ENCODE measurements around the gene MIPEP. TPM values are rescaled to one million over a fixed set of nuclear protein-coding genes. Genes with fewer than 3 reads are reported as not detected.

The MIPEP gene
- polyA plus RNA-seq, 1 donor (not counting 4 experiments of a cell fraction or from before 2014, with no cell fraction given), result 35.0 TPM

DNA sequence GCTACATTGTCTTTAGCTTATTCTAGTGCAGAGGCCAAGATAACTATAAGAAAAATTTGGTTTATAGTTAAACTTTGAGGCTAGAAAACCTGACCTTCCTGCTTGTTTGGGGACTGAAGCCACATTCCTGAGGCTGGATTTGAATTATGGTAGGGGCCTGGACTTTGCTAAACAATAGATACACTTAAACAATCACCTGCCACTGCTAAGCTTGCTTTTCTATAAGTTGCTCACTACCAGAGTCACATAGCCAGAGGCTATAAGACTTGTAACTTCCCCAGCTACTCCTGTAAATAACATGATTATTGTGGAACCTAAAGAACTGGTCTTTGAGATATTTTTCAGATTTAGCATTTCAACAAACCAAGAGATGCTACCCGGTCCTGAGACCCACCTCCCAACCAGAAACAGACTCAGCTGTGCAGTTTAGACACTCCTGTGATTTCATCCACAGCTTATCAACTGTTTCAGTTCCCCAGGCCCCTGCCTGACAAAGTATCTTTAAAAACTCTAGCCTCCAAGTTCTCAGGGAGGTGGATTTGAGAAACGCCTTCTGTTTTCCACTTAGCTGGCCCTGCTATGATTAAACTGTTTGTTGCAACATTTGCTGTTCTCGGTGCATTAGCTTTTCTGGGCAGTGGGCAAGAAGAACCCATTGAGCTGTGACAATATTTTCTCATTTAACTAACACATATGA lies 77.7 kb downstream of the MIPEP start:
- Histone ChIP-seq H3K9me1 (ENCODE audit: control insufficient read depth, extremely low read depth, insufficient read depth, low read length) (no peaks in the 10 kb centered on the region), H3K27ac (ENCODE audit: control insufficient read depth, insufficient read depth, low read length) (no peak overlapping the region), H3K4me2 (ENCODE audit: control insufficient read depth, extremely low read depth, insufficient read depth, low read depth, low read length) (no peak overlapping the region), H3K4me1 (ENCODE audit: control insufficient read depth, extremely low read depth, insufficient read depth, low read length) (no peaks in the 10 kb centered on the region), H3K79me2 (ENCODE audit: control insufficient read depth, insufficient read depth, low read length) (no peaks in the 10 kb centered on the region), H3K9me3 (ENCODE audit: control insufficient read depth, low read depth, low read length) (no peaks in the 10 kb centered on the region), H4K20me1 (ENCODE audit: control insufficient read depth, extremely low read depth, insufficient read depth, low read length) (no peaks in the 10 kb centered on the region), H3K9ac (ENCODE audit: control insufficient read depth, extremely low read depth, insufficient read depth, low read length) (no peak overlapping the region), H2AFZ (ENCODE audit: control insufficient read depth, low read length) (no peak overlapping the region), H3K36me3 (ENCODE audit: control insufficient read depth in 2 of 2, extremely low read depth in 1 of 2, insufficient read depth in 2 of 2, low read length in 2 of 2) (no peaks in the 10 kb centered on the region), H3K27me3 (ENCODE audit: control insufficient read depth, extremely low read depth, insufficient read depth, low read length) (no peaks in the 10 kb centered on the region), H3K4me3 (ENCODE audit: control insufficient read depth in 2 of 3, extremely low read depth in 1 of 3, insufficient read depth in 2 of 3, low read depth in 1 of 3, low read length in 3 of 3) (no peak overlapping the region)
- DNase-seq (ENCODE audit: low read depth, low spot score), result no peak
- TF ChIP-seq, protein P1, sequence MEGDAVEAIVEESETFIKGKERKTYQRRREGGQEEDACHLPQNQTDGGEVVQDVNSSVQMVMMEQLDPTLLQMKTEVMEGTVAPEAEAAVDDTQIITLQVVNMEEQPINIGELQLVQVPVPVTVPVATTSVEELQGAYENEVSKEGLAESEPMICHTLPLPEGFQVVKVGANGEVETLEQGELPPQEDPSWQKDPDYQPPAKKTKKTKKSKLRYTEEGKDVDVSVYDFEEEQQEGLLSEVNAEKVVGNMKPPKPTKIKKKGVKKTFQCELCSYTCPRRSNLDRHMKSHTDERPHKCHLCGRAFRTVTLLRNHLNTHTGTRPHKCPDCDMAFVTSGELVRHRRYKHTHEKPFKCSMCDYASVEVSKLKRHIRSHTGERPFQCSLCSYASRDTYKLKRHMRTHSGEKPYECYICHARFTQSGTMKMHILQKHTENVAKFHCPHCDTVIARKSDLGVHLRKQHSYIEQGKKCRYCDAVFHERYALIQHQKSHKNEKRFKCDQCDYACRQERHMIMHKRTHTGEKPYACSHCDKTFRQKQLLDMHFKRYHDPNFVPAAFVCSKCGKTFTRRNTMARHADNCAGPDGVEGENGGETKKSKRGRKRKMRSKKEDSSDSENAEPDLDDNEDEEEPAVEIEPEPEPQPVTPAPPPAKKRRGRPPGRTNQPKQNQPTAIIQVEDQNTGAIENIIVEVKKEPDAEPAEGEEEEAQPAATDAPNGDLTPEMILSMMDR (optimal IDR thresholded peaks at IDR 0.05 in 1 of 3, IDR thresholded peaks at IDR 0.05 in 1 of 3, conservative IDR thresholded peaks at IDR 0.05 in 1 of 3; ENCODE audit: extremely low read depth in 1 of 3, insufficient read depth in 2 of 3, low read length in 3 of 3), result no peak
- TF ChIP-seq EZH2 (IDR thresholded peaks at IDR 0.05; ENCODE audit: low read length), result no peak
- FAIRE-seq, result peak; percentile 46
- dilution Hi-C loops (cut with MboI; ENCODE audit: extremely low pct_ligation_motif_present, low sequenced_read_pairs), result no loop called here

- H3K9ac ChIP-seq (ENCODE audit: control insufficient read depth, extremely low read depth, insufficient read depth, low read length), result no peak overlapping the region
- no peaks in the 10 kb centered on the region for H3K36me3 ChIP-seq (ENCODE audit: control insufficient read depth in 2 of 2, extremely low read depth in 1 of 2, insufficient read depth in 2 of 2, low read length in 2 of 2)
- H3K27me3 ChIP-seq (ENCODE audit: control insufficient read depth, extremely low read depth, insufficient read depth, low read length), result no peaks in the 10 kb centered on the region
- dilution Hi-C loops (cut with MboI; ENCODE audit: extremely low pct_ligation_motif_present, low sequenced_read_pairs), result no loop called here
- H3K9me3 ChIP-seq (ENCODE audit: control insufficient read depth, low read depth, low read length), result no peaks in the 10 kb centered on the region
- no peak overlapping the region for H3K4me2 ChIP-seq (ENCODE audit: control insufficient read depth, extremely low read depth, insufficient read depth, low read depth, low read length)
- no peak for TF ChIP-seq EZH2 (IDR thresholded peaks at IDR 0.05; ENCODE audit: low read length)
- TF ChIP-seq, protein P1 (optimal IDR thresholded peaks at IDR 0.05 in 1 of 3, IDR thresholded peaks at IDR 0.05 in 1 of 3, conservative IDR thresholded peaks at IDR 0.05 in 1 of 3; ENCODE audit: extremely low read depth in 1 of 3, insufficient read depth in 2 of 3, low read length in 3 of 3), result no peak
- H3K4me3 ChIP-seq (ENCODE audit: control insufficient read depth in 2 of 3, extremely low read depth in 1 of 3, insufficient read depth in 2 of 3, low read depth in 1 of 3, low read length in 3 of 3), result no peak overlapping the region
- no peaks in the 10 kb centered on the region for H3K79me2 ChIP-seq (ENCODE audit: control insufficient read depth, insufficient read depth, low read length)
- DNase-seq (ENCODE audit: low read depth, low spot score), result no peak
- H3K27ac ChIP-seq (ENCODE audit: control insufficient read depth, insufficient read depth, low read length), result no peak overlapping the region
- no peaks in the 10 kb centered on the region for H3K4me1 ChIP-seq (ENCODE audit: control insufficient read depth, extremely low read depth, insufficient read depth, low read length)
- no peak for FAIRE-seq
- no peaks in the 10 kb centered on the region for H3K9me1 ChIP-seq (ENCODE audit: control insufficient read depth, extremely low read depth, insufficient read depth, low read length)
- H4K20me1 ChIP-seq (ENCODE audit: control insufficient read depth, extremely low read depth, insufficient read depth, low read length), result no peaks in the 10 kb centered on the region
- no peak overlapping the region for H2AFZ ChIP-seq (ENCODE audit: control insufficient read depth, low read length)
Measured at GRCh38 chr13:23810685-23811240, 78.4 kb downstream of the MIPEP start.
